Endometrial microvascular endothelial cells (primary cell): Measurements from ENCODE around the gene PDZD8. TPM values are rescaled to one million over a fixed set of nuclear protein-coding genes. Genes with fewer than 3 reads are reported as not detected.
"Not testable (repeated sequence)": the region's sequence is repeated elsewhere in the genome, so short reads cannot be mapped to it uniquely, and the experiment has no call there.

ENCODE experiments used
- in situ Hi-C: cut with HindIII; loops from 2 replicates; pipeline ENCODE4 v1.10.0; 2017; ENCODE audit warnings: low sequenced_read_pairs, low pct_unique_long_range_greater_than_20kb; ENCODE audit errors: inconsistent ontology term
- total RNA-seq: library from RNA; depleted of rRNA; stranded (reverse); fragments of >200 nt; gene quantifications from one replicate; pipeline ENCODE4 v1.2.3, GENCODE V29; 2015; ENCODE audit errors: inconsistent ontology term

Gene PDZD8
- total RNA-seq, 1 donor from 2014 or later, result 23.5 TPM

GRCh38 chr10:117242463-117242832, 132.8 kb downstream of the PDZD8 start:
- in situ Hi-C loops, result no loop called here

DNA sequence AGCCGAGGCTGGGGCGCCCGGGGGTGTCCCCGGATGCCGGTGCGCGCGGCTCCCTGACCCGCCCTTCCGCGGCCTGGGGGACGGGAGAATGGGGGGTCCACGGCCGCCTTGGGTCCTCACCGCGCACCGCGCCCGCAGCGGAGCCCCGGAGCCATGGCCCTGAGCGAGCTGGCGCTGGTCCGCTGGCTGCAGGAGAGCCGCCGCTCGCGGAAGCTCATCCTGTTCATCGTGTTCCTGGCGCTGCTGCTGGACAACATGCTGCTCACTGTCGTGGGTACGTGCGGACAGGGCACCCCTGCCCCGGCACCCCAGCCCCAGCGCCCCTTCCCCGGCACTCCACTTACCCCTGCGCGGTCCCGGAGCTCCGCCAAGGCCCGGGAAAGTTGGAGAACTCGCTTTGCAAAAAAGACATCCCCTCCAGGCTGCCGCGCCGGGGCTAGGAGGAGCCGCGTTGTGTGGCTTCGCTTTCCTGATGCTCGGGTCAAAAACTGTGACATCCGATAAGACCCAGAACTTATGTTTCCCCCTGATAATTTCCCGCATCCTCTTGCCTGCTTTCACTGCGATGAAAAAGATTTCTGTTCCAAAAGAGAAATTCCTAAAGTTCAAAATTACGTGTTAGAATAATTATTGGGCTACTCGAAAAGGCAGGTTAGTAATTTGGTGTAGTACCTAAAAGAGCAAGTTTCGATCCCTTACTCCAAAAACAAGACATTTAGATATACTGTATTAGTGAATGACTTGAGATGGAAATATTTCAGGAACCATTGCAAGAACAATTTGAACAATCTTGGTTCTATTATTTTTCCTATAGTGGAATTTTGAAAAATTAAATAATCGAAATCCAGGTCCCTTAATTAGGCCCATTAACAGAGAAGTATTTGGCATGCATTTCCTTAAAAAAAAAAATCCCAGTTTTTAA, 133.4 kb downstream of the PDZD8 start:
- in situ Hi-C loops, result no loop called here

DNA sequence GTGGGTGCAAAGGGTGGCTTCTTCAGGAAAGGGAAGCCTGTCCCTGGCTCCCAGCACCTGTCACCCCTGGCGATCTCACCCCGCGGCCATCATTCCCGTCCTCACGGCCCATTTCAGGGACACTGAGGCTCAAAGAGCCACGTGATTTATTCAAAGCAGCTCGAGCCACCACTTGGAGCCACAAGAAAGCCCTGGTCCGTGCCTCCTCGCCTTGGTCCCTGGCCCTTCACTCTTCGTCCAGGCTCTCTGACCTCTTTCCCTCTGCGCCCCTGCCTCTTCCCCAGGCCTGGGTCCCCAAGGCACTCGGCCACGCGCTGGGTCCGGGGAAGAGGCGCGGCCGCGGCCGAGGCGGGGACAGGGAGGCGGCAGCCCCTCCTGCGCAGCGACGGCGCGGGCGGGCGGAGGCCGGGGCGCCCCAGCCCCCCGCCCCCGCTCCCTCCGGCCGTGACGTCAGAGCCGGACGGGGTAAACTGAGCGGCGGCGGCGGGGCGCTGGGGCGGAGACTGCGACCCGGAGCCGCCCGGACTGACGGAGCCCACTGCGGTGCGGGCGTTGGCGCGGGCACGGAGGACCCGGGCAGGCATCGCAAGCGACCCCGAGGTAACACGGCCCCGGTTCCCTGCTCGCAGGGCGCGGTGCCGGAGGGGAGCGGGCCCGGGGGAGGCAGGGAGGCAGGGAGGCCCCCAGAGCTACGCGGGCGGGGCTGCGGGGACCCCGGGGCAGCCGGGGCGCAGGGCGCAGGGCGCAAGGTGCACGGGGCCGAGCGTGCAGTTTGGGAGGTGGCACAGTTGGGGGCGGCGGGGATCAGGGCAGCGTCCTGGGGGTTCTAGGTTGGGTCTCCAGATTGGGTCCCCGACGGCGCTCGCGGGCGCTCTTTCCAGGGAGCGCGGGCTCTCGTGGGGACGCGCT, 134.4 kb downstream of the PDZD8 start, which contains the start of gene SLC18A2:
TSS of gene SLC18A2 (plus strand) at position 494 of the 909 bp plus-strand sequence. CDS start 580 bp downstream, outside the sequence.
- in situ Hi-C loops, result no loop called here

DNA sequence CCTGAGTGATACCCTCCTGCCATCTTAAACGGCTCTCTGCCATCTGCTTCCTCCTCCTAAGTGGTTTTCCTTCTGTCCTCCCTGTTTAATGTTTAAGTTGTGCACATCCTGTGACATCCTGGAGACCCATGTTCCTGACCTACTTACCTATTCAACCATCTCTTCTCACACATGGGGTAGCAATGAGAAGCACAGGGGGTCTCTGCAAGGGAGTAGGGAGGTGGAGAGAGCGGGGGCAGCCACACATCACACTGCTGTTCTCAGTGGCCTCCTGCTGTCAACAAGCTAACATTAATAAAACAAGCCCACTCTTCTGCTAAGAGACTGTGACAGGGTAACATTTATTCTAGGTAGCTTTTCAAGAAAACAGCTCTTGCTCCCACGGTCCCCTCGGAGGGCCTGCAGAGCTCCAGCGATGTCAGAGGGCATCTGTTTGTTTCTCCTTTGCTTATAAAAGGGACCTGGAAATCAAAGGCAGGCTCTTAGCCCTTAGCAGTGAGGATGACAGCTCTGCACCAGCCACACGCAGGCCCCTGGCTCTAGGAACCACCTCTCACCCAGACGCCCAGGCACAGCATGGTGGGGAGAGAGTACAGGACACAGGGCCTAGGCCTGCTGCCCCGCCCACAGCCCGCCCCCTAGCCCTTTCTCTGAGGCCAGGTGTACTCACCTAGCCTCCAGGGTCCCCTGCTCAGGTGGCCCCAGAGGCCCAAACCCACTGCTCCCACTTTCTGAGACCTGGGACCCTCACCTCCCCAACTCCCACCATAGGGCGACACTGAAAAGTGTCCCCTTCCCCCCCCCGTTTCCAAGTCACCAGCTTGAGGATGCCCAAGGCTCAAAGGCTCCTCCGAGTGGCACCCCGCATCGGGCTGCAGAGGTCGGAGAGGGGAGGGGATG, 135.3 kb downstream of the PDZD8 start:
- in situ Hi-C loops, result no loop called here

GRCh38 chr10:117239051-117239450, 136.2 kb downstream of the PDZD8 start:
- in situ Hi-C loops, result no loop called here

DNA sequence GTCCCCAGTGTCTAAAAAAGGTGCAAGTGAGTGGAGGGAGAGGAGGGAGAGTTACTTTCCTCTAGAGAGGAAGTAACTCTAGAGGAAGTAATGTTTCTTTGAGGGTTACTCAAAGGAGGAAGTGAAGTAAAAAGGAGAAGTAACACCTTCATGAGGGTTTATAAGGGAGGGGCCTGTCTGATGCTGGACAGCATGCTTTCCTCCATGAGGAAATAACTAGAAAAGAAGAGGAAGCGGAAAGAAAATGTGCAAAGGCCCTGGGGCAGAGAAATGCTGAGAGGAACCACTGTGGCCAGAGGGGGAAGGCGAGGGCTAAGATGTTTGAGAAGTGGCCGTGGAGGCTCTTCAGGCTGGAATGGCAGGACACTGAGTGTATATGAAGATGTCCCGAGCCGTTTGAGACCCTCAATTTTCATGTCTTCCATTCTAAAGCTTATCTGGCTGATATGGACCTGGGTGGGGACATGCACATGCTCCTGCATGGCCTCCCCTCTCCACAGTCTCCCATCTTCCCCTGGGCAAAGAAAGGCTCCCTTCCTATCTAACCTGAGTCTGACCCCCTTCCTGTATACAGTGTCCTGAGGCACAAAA, 137.7 kb downstream of the PDZD8 start:
- in situ Hi-C loops, result no loop called here

DNA sequence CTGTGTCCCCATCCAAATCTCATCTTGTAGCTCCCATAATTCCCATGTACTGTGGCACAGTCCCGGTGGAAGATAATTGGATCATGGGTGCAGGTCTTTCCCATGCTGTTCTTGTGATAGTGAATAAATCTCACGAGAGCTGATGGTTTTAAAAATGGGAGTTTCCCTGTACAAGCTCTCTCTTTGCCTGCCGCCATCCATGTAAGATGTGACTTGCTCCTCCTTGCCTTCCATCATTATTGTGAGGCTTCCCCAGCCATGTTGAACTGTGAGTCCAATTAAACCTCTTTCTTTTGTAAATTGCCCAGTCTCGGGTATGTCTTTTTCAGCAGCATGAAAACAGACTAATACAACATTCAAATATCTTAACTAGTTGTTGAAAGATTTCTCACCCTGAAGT, 145.1 kb downstream of the PDZD8 start:
- in situ Hi-C loops, result not testable (repeated sequence)

GRCh38 chr10:117228210-117228609, 147.0 kb downstream of the PDZD8 start:
- in situ Hi-C loops, result no loop called here

Other genes with a start within 250 kb of the PDZD8 start
- not detected for gene VAX1, start 237.2 kb downstream of the PDZD8 start, total RNA-seq
- not detected for gene KCNK18, start 178.0 kb downstream of the PDZD8 start, total RNA-seq
- gene SLC18A2, start 134.3 kb downstream of the PDZD8 start, total RNA-seq, result not detected
- not detected for gene EMX2, start 167.3 kb upstream of the PDZD8 start, total RNA-seq